ENCODE measurements around the gene WDR82. TPM values are rescaled to one million over a fixed set of nuclear protein-coding genes. Genes with fewer than 3 reads are reported as not detected.

The WDR82 gene
- total RNA-seq, 2 experiments from 2014 or later: 131 TPM

DNA sequence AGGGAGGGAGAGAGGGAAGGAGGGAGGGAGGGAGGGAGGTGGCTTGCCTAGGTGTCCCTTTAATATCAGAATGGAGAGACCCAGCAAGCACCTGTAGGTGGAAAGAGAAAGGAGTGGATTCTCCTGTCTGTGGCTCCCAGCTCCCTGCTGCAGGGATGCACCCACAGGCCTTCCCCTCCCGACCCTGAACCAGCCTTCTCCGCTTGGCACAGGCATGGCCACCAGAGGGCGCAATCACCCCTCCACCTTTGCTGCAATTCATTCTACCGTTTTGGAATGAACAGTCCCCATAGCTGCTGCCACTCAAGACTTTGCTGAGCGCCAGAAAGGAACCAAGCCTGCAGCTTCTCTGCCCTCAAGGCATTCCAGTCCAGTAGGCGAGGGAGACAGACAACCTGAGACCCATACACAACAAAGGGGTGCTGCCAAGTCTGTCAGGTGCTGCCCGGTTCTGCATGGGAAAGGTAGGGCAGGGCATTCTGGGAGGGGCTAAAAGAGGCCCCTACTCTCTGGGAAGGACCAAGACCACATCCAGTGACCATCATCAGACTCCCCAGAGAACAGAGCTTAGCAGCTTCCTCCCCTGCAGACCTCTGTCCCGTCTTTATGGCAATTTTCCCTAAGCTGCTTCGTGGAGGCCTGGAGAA, 57.9 kb downstream of the WDR82 start:
- Mint-ChIP-seq H3K27ac (peak overlapping the region; percentile 81), H3K9me3 (ENCODE audit: insufficient read depth) (no peaks in the 10 kb centered on the region), H3K36me3 (ENCODE audit: low read depth) (peaks cover 33% of the 10 kb centered on the region), H3K4me1 (ENCODE audit: low read depth) (peaks cover 96% of the 10 kb centered on the region), H3K27me3 (ENCODE audit: low read depth) (no peaks in the 10 kb centered on the region), H3K4me3 (peak overlapping the region; percentile 81)
- ChIA-PET CTCF (interaction anchor here (0.6 to 9.7 kb wide), 42 partner anchors 11 to 421 kb away, joined by 3 to 176 read pairs (median 5); partner anchors contain the start of genes ALAS1, GLYCTK, POC1A and PPM1M), POLR2A (interaction anchor here (0.6 to 7.9 kb wide), 8 partner anchors 9 to 350 kb away, joined by 3 to 53 read pairs (median 6); partner anchors contain the start of genes TWF2 and WDR82)
- peak; percentile 66 for ATAC-seq
- peak; percentile 93 for DNase-seq

DNA sequence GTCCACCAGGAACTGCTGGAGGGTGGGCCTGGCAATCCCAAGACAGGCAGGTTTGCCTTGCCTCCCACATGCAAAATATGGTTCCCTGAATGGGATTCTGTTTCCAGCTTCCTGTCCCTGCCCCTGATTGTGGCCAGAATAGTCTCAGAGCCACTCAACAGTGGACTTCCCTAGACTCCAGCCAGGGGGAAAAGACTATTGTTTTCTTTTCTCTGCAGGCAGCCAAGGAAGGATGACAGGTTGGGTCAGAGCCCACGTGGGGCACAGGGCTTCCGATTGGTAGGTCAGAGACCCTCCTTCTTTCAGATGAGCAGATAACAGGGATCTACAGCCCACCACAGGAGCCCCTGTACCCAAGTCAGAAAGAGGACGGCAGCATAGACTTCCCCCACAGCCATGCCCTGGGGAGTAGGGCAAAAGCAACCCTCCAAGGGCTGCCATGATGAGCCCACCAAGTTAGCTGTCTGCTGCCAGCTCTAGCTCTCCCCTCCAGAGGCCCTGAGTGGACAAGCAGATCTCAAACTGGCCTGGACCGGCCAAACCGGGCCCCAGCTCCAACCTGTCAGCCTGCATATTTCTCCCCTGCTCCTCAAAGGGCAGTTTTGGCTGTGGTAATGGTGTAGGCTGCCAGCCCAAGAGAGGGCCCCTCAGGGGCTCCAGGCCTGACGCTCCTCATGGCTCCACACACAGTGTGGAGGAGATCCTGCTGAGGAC, 59.4 kb downstream of the WDR82 start:
- Mint-ChIP-seq H3K27ac (peak overlapping the region; percentile 89), H3K36me3 (ENCODE audit: low read depth) (peaks cover 45% of the 10 kb centered on the region), H3K4me1 (ENCODE audit: low read depth) (peaks cover 90% of the 10 kb centered on the region), H3K4me3 (peak overlapping the region; percentile 79), H3K27me3 (ENCODE audit: low read depth) (no peaks in the 10 kb centered on the region), H3K9me3 (ENCODE audit: insufficient read depth) (no peaks in the 10 kb centered on the region)
- DNase-seq (no peak), ATAC-seq (no peak)
- ChIA-PET CTCF (interaction anchor here (0.7 to 9.7 kb wide), 20 partner anchors 9 to 218 kb away, joined by 3 to 176 read pairs (median 6); partner anchors contain the start of genes PPM1M, TWF2 and WDR82), POLR2A (interaction anchor here (0.8 to 7.9 kb wide), 6 partner anchors 8 to 120 kb away, joined by 3 to 53 read pairs (median 5); partner anchors contain the start of genes TWF2 and WDR82)

DNA sequence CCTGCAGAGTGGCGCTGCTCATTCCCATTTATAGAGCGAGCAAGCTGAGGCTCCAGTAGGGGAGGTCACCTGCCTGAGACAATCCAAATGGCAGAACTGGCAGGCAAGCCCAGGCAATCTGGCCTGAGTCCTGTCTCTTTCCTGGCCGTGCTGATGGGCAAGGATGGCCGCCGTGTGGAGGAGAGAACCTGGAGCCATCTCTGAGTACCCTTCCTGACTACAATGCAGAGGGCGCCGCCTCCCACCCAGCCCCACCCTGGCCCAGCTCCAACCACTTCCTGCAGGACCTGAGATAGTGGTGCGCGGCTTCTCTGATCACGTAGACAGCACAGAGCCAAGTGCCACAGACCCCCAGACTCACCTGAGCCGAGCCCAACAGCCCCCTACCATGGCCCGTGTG, 60.0 kb downstream of the WDR82 start:
- ATAC-seq (peak; percentile 57), DNase-seq (peak; percentile 77)
- H3K9me3 Mint-ChIP-seq (ENCODE audit: insufficient read depth): no peaks in the 10 kb centered on the region
- H3K27ac Mint-ChIP-seq: peak overlapping the region; percentile 89
- ChIA-PET CTCF (interaction anchor here (0.8 to 9.7 kb wide), 12 partner anchors 15 to 217 kb away, joined by 3 to 176 read pairs (median 6); partner anchors contain the start of gene TWF2), POLR2A (interaction anchor here (0.6 to 7.9 kb wide), 7 partner anchors 9 to 121 kb away, joined by 3 to 53 read pairs (median 4); partner anchors contain the start of genes GLYCTK and WDR82)
- peak overlapping the region; percentile 79 for H3K4me3 Mint-ChIP-seq
- peaks cover 44% of the 10 kb centered on the region for H3K36me3 Mint-ChIP-seq (ENCODE audit: low read depth)
- no peaks in the 10 kb centered on the region for H3K27me3 Mint-ChIP-seq (ENCODE audit: low read depth)
- peaks cover 84% of the 10 kb centered on the region for H3K4me1 Mint-ChIP-seq (ENCODE audit: low read depth)

DNA sequence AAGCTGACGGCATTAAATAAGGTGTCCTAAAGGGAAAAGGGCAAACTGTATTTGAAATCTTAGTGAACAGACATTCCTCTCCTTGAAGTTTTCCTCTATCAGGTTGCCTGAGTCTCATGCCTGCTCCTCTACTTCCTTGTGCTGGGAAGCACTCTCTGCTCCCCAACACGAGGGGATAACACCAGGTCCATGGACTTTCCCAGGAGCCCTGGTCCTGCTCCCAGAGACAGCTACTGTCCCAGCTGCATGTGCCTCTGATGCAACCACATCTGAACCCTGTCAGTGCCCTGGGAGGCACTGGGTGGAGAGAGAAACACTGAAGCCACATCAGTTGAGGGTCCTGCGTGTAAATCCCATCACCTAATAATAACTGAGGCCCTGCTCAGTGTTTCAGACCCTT, 60.4 kb downstream of the WDR82 start:
- ChIA-PET POLR2A (interaction anchor here (0.6 to 1.5 kb wide), 5 partner anchors 9 to 121 kb away, joined by 3 to 5 read pairs (median 4); partner anchors contain the start of gene GLYCTK), CTCF (interaction anchor here (0.8 to 9.7 kb wide), 11 partner anchors 16 to 216 kb away, joined by 3 to 176 read pairs (median 5); partner anchors contain the start of gene TWF2)
- Mint-ChIP-seq H3K4me1 (ENCODE audit: low read depth) (peaks cover 80% of the 10 kb centered on the region), H3K36me3 (ENCODE audit: low read depth) (peaks cover 42% of the 10 kb centered on the region), H3K9me3 (ENCODE audit: insufficient read depth) (no peaks in the 10 kb centered on the region), H3K4me3 (peak overlapping the region; percentile 79), H3K27ac (peak overlapping the region; percentile 89), H3K27me3 (ENCODE audit: low read depth) (no peaks in the 10 kb centered on the region)
- DNase-seq (no peak), ATAC-seq (no peak)

DNA sequence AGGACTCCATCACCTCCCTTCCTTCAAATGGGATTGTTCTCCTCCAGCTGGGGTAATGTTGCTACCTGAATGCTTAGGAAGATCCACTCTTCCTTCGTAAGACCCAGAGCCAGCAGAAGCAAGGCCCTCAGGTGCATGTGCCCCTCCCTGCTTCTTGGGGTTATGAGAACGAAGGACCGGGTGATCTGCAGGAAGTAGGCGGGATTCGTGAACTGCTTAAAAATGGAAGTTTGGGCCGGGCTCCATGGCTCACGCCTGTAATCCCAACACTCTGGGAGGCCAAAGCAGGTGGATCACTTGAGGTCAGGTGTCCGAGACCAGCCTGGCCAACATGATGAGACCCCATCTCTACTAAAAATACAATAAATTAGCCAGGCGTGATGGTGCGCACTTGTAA, 61.0 kb downstream of the WDR82 start:
- no peaks in the 10 kb centered on the region for H3K27me3 Mint-ChIP-seq (ENCODE audit: low read depth)
- no peaks in the 10 kb centered on the region for H3K9me3 Mint-ChIP-seq (ENCODE audit: insufficient read depth)
- peaks cover 42% of the 10 kb centered on the region for H3K36me3 Mint-ChIP-seq (ENCODE audit: low read depth)
- CTCF ChIA-PET: interaction anchor here (0.7 to 9.7 kb wide), 7 partner anchors 16 to 216 kb away, joined by 3 to 176 read pairs (median 5); partner anchors contain the start of genes DUSP7 and TWF2
- peaks cover 73% of the 10 kb centered on the region for H3K4me1 Mint-ChIP-seq (ENCODE audit: low read depth)
- H3K27ac Mint-ChIP-seq: peak overlapping the region; percentile 89
- DNase-seq (no peak), ATAC-seq (no peak)
- POLR2A ChIA-PET: interaction anchor here (1.3 to 1.5 kb wide), 2 partner anchors 9 to 61 kb away, joined by 4 to 5 read pairs; partner anchors contain the start of gene WDR82
- H3K4me3 Mint-ChIP-seq: peak overlapping the region; percentile 79

DNA sequence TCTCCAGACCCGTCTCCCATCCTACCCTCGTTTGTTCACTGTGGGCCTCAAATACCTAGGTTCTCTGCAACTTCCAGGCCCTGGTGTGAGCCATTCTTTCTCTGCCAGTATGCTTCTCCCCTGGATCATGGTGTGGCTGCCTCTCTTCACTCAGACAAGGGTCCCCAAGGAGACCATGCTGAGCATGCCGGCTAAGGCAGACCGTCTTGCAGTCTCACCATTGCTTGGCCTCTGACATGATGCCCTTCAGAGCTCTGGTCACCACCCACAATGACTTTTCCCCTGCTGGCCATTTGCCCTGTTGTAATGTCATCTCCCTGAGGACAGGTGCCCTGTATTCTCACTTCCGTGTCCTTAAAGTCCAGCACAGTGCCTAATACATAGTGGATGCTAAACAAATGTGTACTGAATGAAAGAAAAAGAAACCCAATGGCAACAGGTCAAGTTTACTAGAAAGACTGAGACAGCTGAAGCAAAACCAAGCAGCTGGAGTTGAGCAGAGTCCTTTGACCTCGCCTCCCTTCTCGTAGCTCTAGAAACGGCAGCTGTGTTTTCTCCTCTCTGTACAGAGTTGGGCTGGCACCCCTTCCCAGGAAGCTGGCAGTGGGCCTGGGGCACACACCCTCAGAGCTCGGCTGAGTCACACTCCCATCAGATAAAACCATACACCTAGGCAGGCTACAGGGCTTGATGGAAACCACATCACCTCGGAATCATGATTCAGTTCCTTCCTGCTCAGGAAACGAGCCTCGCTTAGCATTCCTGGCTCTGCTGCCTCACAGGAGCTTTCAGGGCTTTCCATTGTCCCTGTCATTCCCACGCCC, 61.7 kb downstream of the WDR82 start:
- Mint-ChIP-seq H3K4me1 (ENCODE audit: low read depth) (peaks cover 67% of the 10 kb centered on the region), H3K27ac (peak overlapping the region; percentile 89)
- CTCF ChIA-PET: interaction anchor here (0.7 to 9.7 kb wide), 5 partner anchors 17 to 215 kb away, joined by 3 to 176 read pairs (median 4); partner anchors contain the start of genes DUSP7 and TWF2

DNA sequence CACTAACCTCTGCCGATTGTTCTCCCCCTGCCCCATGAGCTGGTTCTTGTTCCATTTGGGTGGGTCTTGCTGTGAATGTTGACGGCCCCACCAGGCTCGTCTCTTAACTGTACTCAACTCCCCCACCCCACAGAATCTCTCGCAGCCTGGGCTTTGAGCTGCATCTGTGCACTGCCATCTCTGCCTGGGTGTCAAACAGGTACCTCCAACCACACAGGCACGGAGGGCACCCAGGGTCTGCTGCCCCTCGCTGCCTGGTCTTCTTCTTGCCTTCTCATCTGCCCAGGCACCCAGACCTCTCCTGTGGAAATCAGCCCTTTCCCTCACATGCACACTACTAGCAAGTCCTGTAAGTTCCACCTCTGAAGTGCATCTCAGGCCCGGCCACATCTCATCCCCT, 63.1 kb downstream of the WDR82 start:
- H3K36me3 Mint-ChIP-seq (ENCODE audit: low read depth): peaks cover 56% of the 10 kb centered on the region
- CTCF ChIA-PET: interaction anchor here (1.0 to 9.4 kb wide), 3 partner anchors 19 to 124 kb away, joined by 3 to 176 read pairs (median 3); partner anchors contain the start of genes POC1A and TWF2
- ATAC-seq (no peak), DNase-seq (no peak)
- H3K9me3 Mint-ChIP-seq (ENCODE audit: insufficient read depth): no peaks in the 10 kb centered on the region
- POLR2A ChIA-PET: no interaction called here
- no peaks in the 10 kb centered on the region for H3K27me3 Mint-ChIP-seq (ENCODE audit: low read depth)
- peaks cover 53% of the 10 kb centered on the region for H3K4me1 Mint-ChIP-seq (ENCODE audit: low read depth)
- H3K4me3 Mint-ChIP-seq: no peak overlapping the region
- peak overlapping the region; percentile 69 for H3K27ac Mint-ChIP-seq

More for the DNA sequence above, 61.7 kb downstream of the WDR82 start:
- peak; percentile 50 for ATAC-seq
- POLR2A ChIA-PET: interaction anchor here (1.3 to 1.5 kb wide), 2 partner anchors 10 to 62 kb away, joined by 4 to 5 read pairs; partner anchors contain the start of gene WDR82
- H3K4me3 Mint-ChIP-seq: peak overlapping the region; percentile 79
- H3K36me3 Mint-ChIP-seq (ENCODE audit: low read depth): peaks cover 44% of the 10 kb centered on the region
- H3K9me3 Mint-ChIP-seq (ENCODE audit: insufficient read depth): no peaks in the 10 kb centered on the region
- H3K27me3 Mint-ChIP-seq (ENCODE audit: low read depth): no peaks in the 10 kb centered on the region
- peak; percentile 51 for DNase-seq

DNA sequence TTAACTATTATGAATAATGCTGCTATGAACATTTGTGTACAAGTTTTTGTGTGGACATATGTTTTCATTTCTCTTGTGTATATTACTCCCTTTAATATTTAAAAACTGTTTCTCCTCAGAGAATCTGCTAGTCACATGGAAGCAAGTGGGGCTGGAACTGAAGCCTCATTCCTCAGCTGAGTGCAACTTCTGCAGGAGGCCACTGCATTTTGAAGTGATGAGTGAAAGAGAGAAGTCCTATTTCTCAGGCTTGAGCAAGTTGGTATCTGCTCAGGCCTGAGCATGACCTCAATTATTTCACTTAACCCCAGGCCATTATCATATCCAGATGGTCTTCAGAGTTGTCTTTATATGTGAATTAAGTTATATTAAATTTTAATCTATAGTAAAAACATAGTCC, 64.5 kb downstream of the WDR82 start:
- ATAC-seq (no peak), DNase-seq (no peak)
- CTCF ChIA-PET: no interaction called here
- no peaks in the 10 kb centered on the region for H3K9me3 Mint-ChIP-seq (ENCODE audit: insufficient read depth)
- no peak overlapping the region for H3K4me3 Mint-ChIP-seq
- H3K4me1 Mint-ChIP-seq (ENCODE audit: low read depth): peaks cover 39% of the 10 kb centered on the region
- H3K27ac Mint-ChIP-seq: no peak overlapping the region
- H3K36me3 Mint-ChIP-seq (ENCODE audit: low read depth): peaks cover 68% of the 10 kb centered on the region
- no peaks in the 10 kb centered on the region for H3K27me3 Mint-ChIP-seq (ENCODE audit: low read depth)
- POLR2A ChIA-PET: no interaction called here

DNA sequence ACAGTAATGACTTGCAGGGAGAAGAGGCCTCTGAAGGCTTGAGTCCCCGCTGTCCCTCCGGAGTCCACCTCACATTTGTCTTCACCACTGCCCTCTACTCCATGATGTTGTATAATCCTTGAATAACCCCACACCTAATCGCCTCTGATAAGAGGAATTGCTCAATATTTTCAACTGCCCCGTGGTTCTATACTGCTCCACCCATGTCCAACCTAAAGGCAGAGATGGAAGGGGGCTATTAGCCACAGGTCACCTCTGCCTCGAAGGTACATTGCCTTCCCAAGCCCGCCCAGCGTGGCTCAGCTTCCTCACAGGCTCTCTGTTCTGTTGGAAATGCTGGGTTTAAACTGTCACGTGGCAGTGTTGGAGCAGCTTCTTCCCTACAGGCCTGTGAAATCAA, 65.4 kb downstream of the WDR82 start:
- Mint-ChIP-seq H3K27ac (no peak overlapping the region), H3K36me3 (ENCODE audit: low read depth) (peaks cover 77% of the 10 kb centered on the region), H3K9me3 (ENCODE audit: insufficient read depth) (no peaks in the 10 kb centered on the region), H3K27me3 (ENCODE audit: low read depth) (no peaks in the 10 kb centered on the region), H3K4me3 (no peak overlapping the region), H3K4me1 (ENCODE audit: low read depth) (peaks cover 30% of the 10 kb centered on the region)
- ChIA-PET POLR2A (no interaction called here), CTCF (interaction anchor here (1.4 kb wide), 1 partner anchor 126 kb away, joined by 3 read pairs; no protein-coding TSS in a partner anchor)
- DNase-seq (no peak), ATAC-seq (no peak)

DNA sequence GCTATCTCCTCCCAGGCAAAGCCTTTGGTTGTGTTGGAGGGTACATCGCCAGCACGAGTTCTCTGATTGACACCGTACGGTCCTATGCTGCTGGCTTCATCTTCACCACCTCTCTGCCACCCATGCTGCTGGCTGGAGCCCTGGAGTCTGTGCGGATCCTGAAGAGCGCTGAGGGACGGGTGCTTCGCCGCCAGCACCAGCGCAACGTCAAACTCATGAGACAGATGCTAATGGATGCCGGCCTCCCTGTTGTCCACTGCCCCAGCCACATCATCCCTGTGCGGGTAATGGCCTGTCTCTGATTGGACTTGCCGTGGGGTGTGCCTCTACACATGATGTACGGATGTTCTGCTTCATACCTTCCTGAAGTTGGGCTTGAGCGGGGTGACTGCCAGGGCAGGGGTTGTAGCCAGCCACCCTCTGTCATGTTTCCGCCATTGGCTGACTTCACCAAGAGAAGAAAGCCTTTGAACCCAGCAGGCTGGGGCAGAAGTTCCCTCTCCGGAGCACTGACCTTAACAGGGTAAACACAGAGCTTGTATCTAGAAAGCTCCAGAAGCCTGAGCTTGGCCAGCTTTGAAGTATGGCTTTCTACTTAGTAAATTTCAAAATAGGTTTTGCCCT, 67.1 kb downstream of the WDR82 start:
- peaks cover 85% of the 10 kb centered on the region for H3K36me3 Mint-ChIP-seq (ENCODE audit: low read depth)
- ATAC-seq: no peak
- no peak overlapping the region for H3K27ac Mint-ChIP-seq
- no peak overlapping the region for H3K4me3 Mint-ChIP-seq
- H3K9me3 Mint-ChIP-seq (ENCODE audit: insufficient read depth): no peaks in the 10 kb centered on the region
- peaks cover 14% of the 10 kb centered on the region for H3K4me1 Mint-ChIP-seq (ENCODE audit: low read depth)
- ChIA-PET CTCF (interaction anchor here (1.6 kb wide), 2 partner anchors 8 to 11 kb away, joined by 6 to 8 read pairs; no protein-coding TSS in a partner anchor), POLR2A (no interaction called here)
- no peak for DNase-seq
- H3K27me3 Mint-ChIP-seq (ENCODE audit: low read depth): no peaks in the 10 kb centered on the region

Measured in activated CD8-positive, alpha-beta T cell treated with anti-CD3 and anti-CD28 coated beads, Interleukin-2, amount 10 ng/mL, durations not matched to agents 7 days and 5 days (primary cell).